ENCODE results near the gene GFY. TPM values are rescaled to one million over a fixed set of nuclear protein-coding genes. Genes with fewer than 3 reads are reported as not detected.

GFY gene
- total and polyA plus RNA-seq, 10 of the 15 experiments (the other 5 are each of a cell fraction or from before 2014, with no cell fraction given), result 0.05 TPM; not detected in 9

DNA sequence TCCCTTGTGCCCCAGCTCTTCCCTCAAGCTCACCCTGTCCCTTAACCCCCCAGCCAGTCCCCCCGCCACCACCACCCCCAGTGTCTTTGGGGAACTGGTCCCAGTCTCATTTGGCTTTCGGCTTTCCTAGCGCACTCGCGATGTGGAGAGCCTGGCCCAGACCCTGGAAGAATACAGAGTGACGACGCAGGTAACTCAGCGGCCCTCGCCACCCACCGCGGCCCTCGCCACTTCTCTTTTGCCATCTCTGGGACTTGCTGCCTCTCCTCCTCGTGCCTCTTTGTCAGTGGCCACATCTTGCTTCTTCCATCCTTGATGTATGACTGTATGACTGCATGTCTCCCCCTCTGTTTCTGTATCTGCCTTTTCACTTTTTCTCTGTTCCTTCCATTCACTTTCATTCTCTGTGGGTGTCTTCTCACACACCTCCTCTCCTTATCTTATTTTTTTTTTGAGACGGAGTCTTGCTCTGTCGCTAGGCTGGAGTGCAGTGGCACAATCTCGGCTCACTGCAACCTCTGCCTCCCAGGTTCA is 17.6 kb upstream of the GFY start:
- no peak overlapping the region for H3K4me3 ChIP-seq
- no peak overlapping the region for H3K4me2 ChIP-seq (ENCODE audit: control insufficient read depth, insufficient read depth)
- no TSS peak for BruUV-seq (replicated peaks)
- no peaks in the 10 kb centered on the region for H3K27me3 ChIP-seq (replicated peaks in 1 of 2; ENCODE audit: control insufficient read depth in 2 of 2, insufficient read depth in 2 of 2, low read length in 1 of 2)
- no peak for ATAC-seq
- DNase-seq (ENCODE audit: low read depth, low spot score), result no peak
- CTCF ChIA-PET, result interaction anchor here (2.6 kb wide), 1 partner anchor 16 kb away, joined by 11 read pairs; no protein-coding TSS in a partner anchor
- intact Hi-C loops (cut with micrococcal nuclease; ENCODE audit: unreplicated experiment), result no loop called here
- 87% methylated on average over 14 of the region's 16 CpGs for WGBS (ENCODE audit: insufficient coverage, insufficient replicate concordance, low lambda C conversion rate, missing lambda C conversion rate)
- no peaks in the 10 kb centered on the region for H3K79me2 ChIP-seq (ENCODE audit: control insufficient read depth, insufficient read depth, low read length)
- in situ Hi-C loops (cut with MboI), result no loop called here
- TF ChIP-seq BMI1 (IDR thresholded peaks at IDR 0.05; ENCODE audit: borderline replicate concordance) (no peak), NFYA (IDR thresholded peaks at IDR 0.05; ENCODE audit: borderline replicate concordance, low read depth, low read length) (no peak), TCF12 (IDR thresholded peaks at IDR 0.05; ENCODE audit: low read depth, low read length) (no peak), ESRRA (IDR thresholded peaks at IDR 0.05; ENCODE audit: low read length) (no peak), TCF3 (IDR thresholded peaks at IDR 0.05; ENCODE audit: borderline replicate concordance, insufficient read depth, low read depth, low read length) (no peak), MTA3 (IDR thresholded peaks at IDR 0.05; ENCODE audit: borderline replicate concordance, low read length) (no peak), ZNF24 (IDR thresholded peaks at IDR 0.05) (no peak)
- TF ChIP-seq, protein P1, sequence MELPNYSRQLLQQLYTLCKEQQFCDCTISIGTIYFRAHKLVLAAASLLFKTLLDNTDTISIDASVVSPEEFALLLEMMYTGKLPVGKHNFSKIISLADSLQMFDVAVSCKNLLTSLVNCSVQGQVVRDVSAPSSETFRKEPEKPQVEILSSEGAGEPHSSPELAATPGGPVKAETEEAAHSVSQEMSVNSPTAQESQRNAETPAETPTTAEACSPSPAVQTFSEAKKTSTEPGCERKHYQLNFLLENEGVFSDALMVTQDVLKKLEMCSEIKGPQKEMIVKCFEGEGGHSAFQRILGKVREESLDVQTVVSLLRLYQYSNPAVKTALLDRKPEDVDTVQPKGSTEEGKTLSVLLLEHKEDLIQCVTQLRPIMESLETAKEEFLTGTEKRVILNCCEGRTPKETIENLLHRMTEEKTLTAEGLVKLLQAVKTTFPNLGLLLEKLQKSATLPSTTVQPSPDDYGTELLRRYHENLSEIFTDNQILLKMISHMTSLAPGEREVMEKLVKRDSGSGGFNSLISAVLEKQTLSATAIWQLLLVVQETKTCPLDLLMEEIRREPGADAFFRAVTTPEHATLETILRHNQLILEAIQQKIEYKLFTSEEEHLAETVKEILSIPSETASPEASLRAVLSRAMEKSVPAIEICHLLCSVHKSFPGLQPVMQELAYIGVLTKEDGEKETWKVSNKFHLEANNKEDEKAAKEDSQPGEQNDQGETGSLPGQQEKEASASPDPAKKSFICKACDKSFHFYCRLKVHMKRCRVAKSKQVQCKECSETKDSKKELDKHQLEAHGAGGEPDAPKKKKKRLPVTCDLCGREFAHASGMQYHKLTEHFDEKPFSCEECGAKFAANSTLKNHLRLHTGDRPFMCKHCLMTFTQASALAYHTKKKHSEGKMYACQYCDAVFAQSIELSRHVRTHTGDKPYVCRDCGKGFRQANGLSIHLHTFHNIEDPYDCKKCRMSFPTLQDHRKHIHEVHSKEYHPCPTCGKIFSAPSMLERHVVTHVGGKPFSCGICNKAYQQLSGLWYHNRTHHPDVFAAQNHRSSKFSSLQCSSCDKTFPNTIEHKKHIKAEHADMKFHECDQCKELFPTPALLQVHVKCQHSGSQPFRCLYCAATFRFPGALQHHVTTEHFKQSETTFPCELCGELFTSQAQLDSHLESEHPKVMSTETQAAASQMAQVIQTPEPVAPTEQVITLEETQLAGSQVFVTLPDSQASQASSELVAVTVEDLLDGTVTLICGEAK (IDR thresholded peaks at IDR 0.05; ENCODE audit: borderline replicate concordance), result no peak
- TF ChIP-seq, protein P2, sequence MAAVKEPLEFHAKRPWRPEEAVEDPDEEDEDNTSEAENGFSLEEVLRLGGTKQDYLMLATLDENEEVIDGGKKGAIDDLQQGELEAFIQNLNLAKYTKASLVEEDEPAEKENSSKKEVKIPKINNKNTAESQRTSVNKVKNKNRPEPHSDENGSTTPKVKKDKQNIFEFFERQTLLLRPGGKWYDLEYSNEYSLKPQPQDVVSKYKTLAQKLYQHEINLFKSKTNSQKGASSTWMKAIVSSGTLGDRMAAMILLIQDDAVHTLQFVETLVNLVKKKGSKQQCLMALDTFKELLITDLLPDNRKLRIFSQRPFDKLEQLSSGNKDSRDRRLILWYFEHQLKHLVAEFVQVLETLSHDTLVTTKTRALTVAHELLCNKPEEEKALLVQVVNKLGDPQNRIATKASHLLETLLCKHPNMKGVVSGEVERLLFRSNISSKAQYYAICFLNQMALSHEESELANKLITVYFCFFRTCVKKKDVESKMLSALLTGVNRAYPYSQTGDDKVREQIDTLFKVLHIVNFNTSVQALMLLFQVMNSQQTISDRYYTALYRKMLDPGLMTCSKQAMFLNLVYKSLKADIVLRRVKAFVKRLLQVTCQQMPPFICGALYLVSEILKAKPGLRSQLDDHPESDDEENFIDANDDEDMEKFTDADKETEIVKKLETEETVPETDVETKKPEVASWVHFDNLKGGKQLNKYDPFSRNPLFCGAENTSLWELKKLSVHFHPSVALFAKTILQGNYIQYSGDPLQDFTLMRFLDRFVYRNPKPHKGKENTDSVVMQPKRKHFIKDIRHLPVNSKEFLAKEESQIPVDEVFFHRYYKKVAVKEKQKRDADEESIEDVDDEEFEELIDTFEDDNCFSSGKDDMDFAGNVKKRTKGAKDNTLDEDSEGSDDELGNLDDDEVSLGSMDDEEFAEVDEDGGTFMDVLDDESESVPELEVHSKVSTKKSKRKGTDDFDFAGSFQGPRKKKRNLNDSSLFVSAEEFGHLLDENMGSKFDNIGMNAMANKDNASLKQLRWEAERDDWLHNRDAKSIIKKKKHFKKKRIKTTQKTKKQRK (IDR thresholded peaks at IDR 0.05; ENCODE audit: low read depth, low read length), result no peak
- TF ChIP-seq, protein P3, sequence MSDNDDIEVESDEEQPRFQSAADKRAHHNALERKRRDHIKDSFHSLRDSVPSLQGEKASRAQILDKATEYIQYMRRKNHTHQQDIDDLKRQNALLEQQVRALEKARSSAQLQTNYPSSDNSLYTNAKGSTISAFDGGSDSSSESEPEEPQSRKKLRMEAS (IDR thresholded peaks at IDR 0.05; ENCODE audit: low read depth, low read length), result no peak
- TF ChIP-seq, protein P4, sequence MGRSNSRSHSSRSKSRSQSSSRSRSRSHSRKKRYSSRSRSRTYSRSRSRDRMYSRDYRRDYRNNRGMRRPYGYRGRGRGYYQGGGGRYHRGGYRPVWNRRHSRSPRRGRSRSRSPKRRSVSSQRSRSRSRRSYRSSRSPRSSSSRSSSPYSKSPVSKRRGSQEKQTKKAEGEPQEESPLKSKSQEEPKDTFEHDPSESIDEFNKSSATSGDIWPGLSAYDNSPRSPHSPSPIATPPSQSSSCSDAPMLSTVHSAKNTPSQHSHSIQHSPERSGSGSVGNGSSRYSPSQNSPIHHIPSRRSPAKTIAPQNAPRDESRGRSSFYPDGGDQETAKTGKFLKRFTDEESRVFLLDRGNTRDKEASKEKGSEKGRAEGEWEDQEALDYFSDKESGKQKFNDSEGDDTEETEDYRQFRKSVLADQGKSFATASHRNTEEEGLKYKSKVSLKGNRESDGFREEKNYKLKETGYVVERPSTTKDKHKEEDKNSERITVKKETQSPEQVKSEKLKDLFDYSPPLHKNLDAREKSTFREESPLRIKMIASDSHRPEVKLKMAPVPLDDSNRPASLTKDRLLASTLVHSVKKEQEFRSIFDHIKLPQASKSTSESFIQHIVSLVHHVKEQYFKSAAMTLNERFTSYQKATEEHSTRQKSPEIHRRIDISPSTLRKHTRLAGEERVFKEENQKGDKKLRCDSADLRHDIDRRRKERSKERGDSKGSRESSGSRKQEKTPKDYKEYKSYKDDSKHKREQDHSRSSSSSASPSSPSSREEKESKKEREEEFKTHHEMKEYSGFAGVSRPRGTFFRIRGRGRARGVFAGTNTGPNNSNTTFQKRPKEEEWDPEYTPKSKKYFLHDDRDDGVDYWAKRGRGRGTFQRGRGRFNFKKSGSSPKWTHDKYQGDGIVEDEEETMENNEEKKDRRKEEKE (IDR thresholded peaks at IDR 0.05), result no peak
- H4K20me1 ChIP-seq (ENCODE audit: control insufficient read depth, insufficient read depth), result no peaks in the 10 kb centered on the region
- no peak for FAIRE-seq
- no peak overlapping the region for H3K9ac ChIP-seq (ENCODE audit: control insufficient read depth, insufficient read depth, low read length)
- H3K27ac ChIP-seq (ENCODE audit: control insufficient read depth, insufficient read depth), result no peak overlapping the region
- POLR2A ChIA-PET, result no interaction called here
- peaks cover 21% of the 10 kb centered on the region for H3K4me1 ChIP-seq (ENCODE audit: control insufficient read depth, insufficient read depth, low read length)
- RAD21 ChIA-PET (ENCODE audit: unreplicated experiment), result no interaction called here
- no peak overlapping the region for H2AFZ ChIP-seq (ENCODE audit: control insufficient read depth, low read depth, low read length)
- H3K9me3 ChIP-seq (replicated peaks; ENCODE audit: control insufficient read depth, insufficient read depth, low read length), result no peaks in the 10 kb centered on the region
- SMC1A ChIA-PET (ENCODE audit: uncharacterized antibody, unreplicated experiment), result no interaction called here
- H3K36me3 ChIP-seq (ENCODE audit: control insufficient read depth in 2 of 2, insufficient read depth in 2 of 2, low read length in 1 of 2), result no peaks in the 10 kb centered on the region

Measured in GM12878 (cell line).